HG03095 (cell line): ENCODE results near the gene RLIM.

Experiments
- ATAC-seq: cut with Tn5 transposase; IDR thresholded peaks from one replicate; pipeline ENCODE4 v1.9.1; 2021; ENCODE audit warnings: moderate library complexity; ENCODE audit not compliant: unreplicated experiment

RLIM gene

DNA sequence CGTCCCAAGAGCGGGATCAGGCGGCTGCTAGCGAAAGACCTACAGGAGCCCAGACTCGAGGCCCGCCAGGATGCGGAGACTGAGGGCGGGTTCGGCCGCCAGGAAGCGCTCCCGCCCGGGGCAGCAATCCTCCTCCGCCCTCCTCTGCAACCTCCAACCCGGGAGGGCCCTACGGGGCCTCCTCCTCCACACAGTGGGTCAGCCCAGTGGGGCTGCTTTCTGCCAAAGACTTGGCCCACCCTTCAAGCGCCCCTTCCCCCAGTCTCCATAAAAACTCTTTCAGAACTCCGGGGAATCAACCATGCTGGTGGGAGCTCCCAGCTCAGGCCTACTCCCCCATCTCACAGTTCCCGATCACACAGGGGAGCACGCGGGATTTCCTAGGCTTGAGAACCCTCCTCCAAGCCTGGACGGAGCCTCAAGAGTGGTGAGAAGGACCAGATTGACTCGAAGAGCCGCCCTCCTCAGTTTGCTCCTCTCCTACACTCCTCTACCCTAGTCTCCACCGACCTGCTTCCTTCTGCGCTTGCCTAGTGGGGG is 77.5 kb downstream of the RLIM start:
- peak; percentile 23 for ATAC-seq

GRCh38 chrX:74536152-74536831 is 78.1 kb downstream of the RLIM start:
- peak; percentile 52 for ATAC-seq

DNA sequence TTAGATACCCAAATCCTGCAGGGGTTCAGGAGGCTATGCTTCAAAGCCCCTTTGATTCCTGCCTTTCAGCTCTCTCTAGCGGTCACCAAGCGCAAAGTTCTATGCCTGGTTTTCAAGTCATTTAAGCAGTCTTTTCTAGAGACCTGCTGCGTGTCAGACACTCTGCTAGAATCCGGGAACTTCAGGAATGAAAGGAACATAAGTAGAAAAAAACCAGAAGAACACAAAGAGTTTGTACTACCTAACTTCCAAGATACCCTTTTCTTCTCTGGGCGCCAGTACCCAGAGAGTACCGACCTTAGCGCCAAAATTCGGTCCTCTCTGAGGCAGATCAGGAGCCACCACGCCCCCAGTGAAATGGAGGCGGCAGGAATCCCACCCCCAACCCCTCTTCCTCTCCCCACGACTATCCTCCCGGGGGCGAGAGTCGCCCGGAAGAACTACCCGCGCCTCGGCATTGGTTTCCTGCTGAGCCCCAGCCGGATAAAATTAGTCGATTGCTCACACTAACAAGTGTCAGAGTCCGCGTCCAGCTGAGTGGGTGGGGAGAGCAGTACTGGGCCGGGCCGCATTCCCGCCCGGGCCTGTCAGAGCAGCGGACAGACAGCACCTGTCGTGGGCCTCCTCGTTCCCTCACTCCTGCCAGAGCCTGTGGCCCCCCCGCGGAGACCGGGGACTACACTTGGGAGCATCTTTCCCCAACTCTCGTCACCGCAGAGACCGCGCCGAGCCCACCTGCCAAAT is 78.8 kb downstream of the RLIM start:
- no peak for ATAC-seq
